Keratinocyte (primary cell): ENCODE results near the gene TPSAB1. TPM values are rescaled to one million over a fixed set of nuclear protein-coding genes. Genes with fewer than 3 reads are reported as not detected.

ENCODE experiments used
- DNase-seq: peaks from one replicate; pipeline ENCODE4 v3.0.0-alpha.2; 2011; ENCODE audit warnings: low read depth, missing footprints, low spot score
- FAIRE-seq: peaks from 2 replicates; lab custom pipeline; 2011; peaks lifted over from hg19 to GRCh38; lab: Jason Lieb, UNC
- H2AFZ ChIP-seq: 2 replicates; pipeline ENCODE4 v1.6.0; 2012; ENCODE audit warnings: low read length, control low read depth, inconsistent platforms; ENCODE audit not compliant: control insufficient read depth
- H3K27ac ChIP-seq: 2 replicates; pipeline ENCODE4 v1.5.1; 2011; ENCODE audit warnings: low read length; ENCODE audit not compliant: control insufficient read depth, insufficient read depth
- H3K27me3 ChIP-seq: 3 replicates; pipeline ENCODE4 v1.6.0; 2011; ENCODE audit warnings: low read length; ENCODE audit not compliant: control insufficient read depth, insufficient read depth; ENCODE audit errors: extremely low read depth
- H3K36me3 ChIP-seq, 2 experiments: 2 replicates in 1 of 2; 3 replicates in 1 of 2; pipeline ENCODE4 v1.5.1; 2011; ENCODE audit warnings: low read length in 2 of 2, mild to moderate bottlenecking in 1 of 2; ENCODE audit not compliant: control insufficient read depth in 2 of 2, insufficient read depth in 2 of 2; ENCODE audit errors: extremely low read depth in 1 of 2
- H3K4me1 ChIP-seq: 3 replicates; pipeline ENCODE4 v1.5.1; 2011; ENCODE audit warnings: low read length; ENCODE audit not compliant: control insufficient read depth, insufficient read depth; ENCODE audit errors: extremely low read depth
- H3K4me2 ChIP-seq: 3 replicates; pipeline ENCODE4 v1.6.0; 2011; ENCODE audit warnings: low read depth, low read length; ENCODE audit not compliant: control insufficient read depth, insufficient read depth; ENCODE audit errors: extremely low read depth
- H3K4me3 ChIP-seq, 3 experiments: fragments of 200-600 bp in 1 of 3; sonication (generic) in 1 of 3; 2 replicates in 2 of 3; 3 replicates in 1 of 3; pipeline ENCODE4 v1.5.1; 2011 to 2016; ENCODE audit warnings: low read length in 3 of 3, mild to moderate bottlenecking in 3 of 3, control low read depth in 2 of 3, inconsistent platforms in 1 of 3, low read depth in 1 of 3, mixed read lengths in 1 of 3, mixed run types in 1 of 3, moderate library complexity in 1 of 3; ENCODE audit not compliant: control insufficient read depth in 2 of 3, insufficient read depth in 2 of 3; ENCODE audit errors: extremely low read depth in 1 of 3
- H3K79me2 ChIP-seq: 2 replicates; pipeline ENCODE4 v1.6.0; 2012; ENCODE audit warnings: low read length; ENCODE audit not compliant: control insufficient read depth, insufficient read depth
- H3K9ac ChIP-seq: 3 replicates; pipeline ENCODE4 v1.6.0; 2011; ENCODE audit warnings: low read length; ENCODE audit not compliant: control insufficient read depth, insufficient read depth; ENCODE audit errors: extremely low read depth
- H3K9me1 ChIP-seq: 3 replicates; pipeline ENCODE4 v1.6.0; 2011; ENCODE audit warnings: low read length; ENCODE audit not compliant: control insufficient read depth, insufficient read depth; ENCODE audit errors: extremely low read depth
- H3K9me3 ChIP-seq: 2 replicates; pipeline ENCODE4 v1.5.1; 2012; ENCODE audit warnings: low read depth, low read length; ENCODE audit not compliant: control insufficient read depth
- H4K20me1 ChIP-seq: 3 replicates; pipeline ENCODE4 v1.6.0; 2011; ENCODE audit warnings: low read length; ENCODE audit not compliant: control insufficient read depth, insufficient read depth; ENCODE audit errors: extremely low read depth
- CTCF ChIP-seq, 3 experiments: IDR thresholded peaks in 1 of 3; conservative IDR thresholded peaks in 1 of 3; optimal IDR thresholded peaks in 1 of 3; 2 replicates in 2 of 3; 3 replicates in 1 of 3; pipeline versions ENCODE3 to v1.5.1; 2011; ENCODE audit warnings: low read length in 3 of 3, mild to moderate bottlenecking in 3 of 3, moderate library complexity in 2 of 3, control low read depth in 1 of 3, inconsistent platforms in 1 of 3; ENCODE audit not compliant: insufficient read depth in 2 of 3; ENCODE audit errors: extremely low read depth in 1 of 3
- EZH2 ChIP-seq: IDR thresholded peaks from one replicate; pipeline ENCODE4 v1.6.1; 2012; ENCODE audit warnings: inconsistent platforms, mild to moderate bottlenecking, low read length, moderate library complexity
- dilution Hi-C: fragments of 300-500 bp; cut with MboI; formaldehyde crosslinking; loops from one replicate; pipeline ENCODE4 v1.7.0; 2020; ENCODE audit warnings: low sequenced_read_pairs; ENCODE audit not compliant: extremely low pct_ligation_motif_present
- polyA plus RNA-seq, 5 experiments: library from polyadenylated mRNA; depleted of rRNA in 3 of 5; stranded (reverse) in 3 of 5; stranded (forward) in 1 of 5; unstranded in 1 of 5; fragments of >200 nt; gene quantifications; 1 replicate in 1 of 5; 2 replicates in 3 of 5; 3 replicates in 1 of 5; pipeline versions ENCODE4 v1.2.1 to v1.2.3, GENCODE V29; 2011 to 2012; ENCODE audit warnings: missing spikeins in 2 of 5, low read depth in 1 of 5, low replicate concordance in 1 of 5

The TPSAB1 gene
- polyA plus RNA-seq, 1 donor (not counting 4 experiments of a cell fraction or from before 2014, with no cell fraction given), result not detected

- no peak overlapping the region for H3K9ac ChIP-seq
- H3K27me3 ChIP-seq, result peaks cover 18% of the 10 kb centered on the region
- peaks cover 2% of the 10 kb centered on the region for H3K9me3 ChIP-seq
- dilution Hi-C loops, result no loop called here
- no peaks in the 10 kb centered on the region for H3K36me3 ChIP-seq
- TF ChIP-seq CTCF (optimal IDR thresholded peaks at IDR 0.05 in 1 of 3, IDR thresholded peaks at IDR 0.05 in 1 of 3, conservative IDR thresholded peaks at IDR 0.05 in 1 of 3; ENCODE audit: extremely low read depth in 1 of 3, insufficient read depth in 2 of 3, low read length in 3 of 3) (no peak), EZH2 (no peak)
- no peak overlapping the region for H3K4me3 ChIP-seq
- H3K4me2 ChIP-seq, result no peak overlapping the region
- no peak for DNase-seq
- FAIRE-seq, result no peak
- no peaks in the 10 kb centered on the region for H3K79me2 ChIP-seq
- H3K27ac ChIP-seq, result no peak overlapping the region
- H3K4me1 ChIP-seq, result no peaks in the 10 kb centered on the region
- H3K9me1 ChIP-seq, result no peaks in the 10 kb centered on the region
- H4K20me1 ChIP-seq, result no peaks in the 10 kb centered on the region
- no peak overlapping the region for H2AFZ ChIP-seq
These were observed 31.4 kb upstream of the TPSAB1 start for GRCh38 chr16:1209081-1209480.

- H3K9me1 ChIP-seq, result no peaks in the 10 kb centered on the region
- no peak overlapping the region for H3K27ac ChIP-seq
- H3K9ac ChIP-seq, result no peak overlapping the region
- H3K9me3 ChIP-seq, result peaks cover 2% of the 10 kb centered on the region
- no peak overlapping the region for H3K4me3 ChIP-seq
- dilution Hi-C loops, result no loop called here
- no peak for FAIRE-seq
- H3K4me1 ChIP-seq, result no peaks in the 10 kb centered on the region
- H4K20me1 ChIP-seq, result no peaks in the 10 kb centered on the region
- no peaks in the 10 kb centered on the region for H3K79me2 ChIP-seq
- no peak overlapping the region for H3K4me2 ChIP-seq
- TF ChIP-seq EZH2, result no peak
- no peak for TF ChIP-seq CTCF (optimal IDR thresholded peaks at IDR 0.05 in 1 of 3, IDR thresholded peaks at IDR 0.05 in 1 of 3, conservative IDR thresholded peaks at IDR 0.05 in 1 of 3; ENCODE audit: extremely low read depth in 1 of 3, insufficient read depth in 2 of 3, low read length in 3 of 3)
- no peaks in the 10 kb centered on the region for H3K36me3 ChIP-seq
- no peak for DNase-seq
- H3K27me3 ChIP-seq, result peaks cover 9% of the 10 kb centered on the region
- H2AFZ ChIP-seq, result no peak overlapping the region
These were observed 30.0 kb upstream of the TPSAB1 start for GRCh38 chr16:1210461-1210860.
